Liver (tissue), 9 donors: ENCODE data around the gene CBR3. TPM values are rescaled to one million over a fixed set of nuclear protein-coding genes. Genes with fewer than 3 reads are reported as not detected.

Source experiments
- DNase-seq: peaks from one replicate; pipeline ENCODE4 v3.0.0-alpha.2; 2017; ENCODE audit warnings: low spot score
- H3K27ac ChIP-seq, 2 donors: one replicate each; pipeline ENCODE4 v1.7.0; 2013; ENCODE audit warnings: inconsistent platforms in 2 of 2, low read length in 2 of 2, control low read depth in 1 of 2, low read depth in 1 of 2, mild to moderate bottlenecking in 1 of 2
- H3K27me3 ChIP-seq, 4 donors: one replicate each; pipeline versions ENCODE4 v1.6.1 to v1.7.0; 2013; ENCODE audit warnings: low read length in 3 of 4, inconsistent platforms in 1 of 4, mild to moderate bottlenecking in 1 of 4, moderate library complexity in 1 of 4; ENCODE audit not compliant: control insufficient read depth in 4 of 4, insufficient read depth in 4 of 4
- H3K36me3 ChIP-seq, 4 donors: one replicate each; pipeline versions ENCODE4 v1.6.1 to v1.7.0; 2013; ENCODE audit warnings: low read length in 3 of 4, mild to moderate bottlenecking in 3 of 4, low read depth in 1 of 4, moderate library complexity in 1 of 4; ENCODE audit not compliant: control insufficient read depth in 4 of 4, insufficient read depth in 3 of 4
- H3K4me1 ChIP-seq, 4 donors: one replicate each; pipeline versions ENCODE4 v1.6.1 to v1.7.0; 2013; ENCODE audit warnings: low read length in 3 of 4, mild to moderate bottlenecking in 3 of 4, moderate library complexity in 1 of 4; ENCODE audit not compliant: control insufficient read depth in 4 of 4, insufficient read depth in 4 of 4
- H3K4me3 ChIP-seq, 3 donors: one replicate each; pipeline versions ENCODE4 v1.6.1 to v1.7.0; 2013; ENCODE audit warnings: low read length in 3 of 3, control low read depth in 1 of 3, low read depth in 1 of 3, mild to moderate bottlenecking in 1 of 3
- H3K9ac ChIP-seq, 2 donors: one replicate each; pipeline ENCODE4 v1.7.0; 2013; ENCODE audit warnings: low read length in 2 of 2, mild to moderate bottlenecking in 2 of 2, moderate library complexity in 2 of 2, control low read depth in 1 of 2, low read depth in 1 of 2
- H3K9me3 ChIP-seq, 4 donors: one replicate each; pipeline versions ENCODE4 v1.6.1 to v1.7.0; 2013; ENCODE audit warnings: low read length in 3 of 4; ENCODE audit not compliant: control insufficient read depth in 4 of 4
- ATF3 ChIP-seq: IDR thresholded peaks from 2 replicates; pipeline ENCODE4 v1.6.1; 2016; ENCODE audit warnings: antibody characterized with exemption
- CTCF ChIP-seq: fragments of 150-350 bp; IDR thresholded peaks from 2 replicates; pipeline ENCODE4 v1.5.1; 2017; ENCODE audit warnings: improper control_type of control experiment, low read depth, low read length; ENCODE audit not compliant: missing input control
- EGR1 ChIP-seq, 2 donors: IDR thresholded peaks; 2 replicates each; pipeline ENCODE4 v1.6.1; 2016 to 2018; ENCODE audit warnings: antibody characterized with exemption in 2 of 2, low read depth in 2 of 2
- FOXA1 ChIP-seq: IDR thresholded peaks from 2 replicates; pipeline ENCODE4 v1.6.1; 2016; ENCODE audit warnings: antibody characterized with exemption
- FOXA2 ChIP-seq: IDR thresholded peaks from 2 replicates; pipeline ENCODE4 v1.6.1; 2016; ENCODE audit warnings: antibody characterized with exemption
- HNF4A ChIP-seq, 2 donors: conservative IDR thresholded peaks; 2 replicates each; pipeline ENCODE4 v1.6.1; 2016; ENCODE audit warnings: antibody characterized with exemption in 2 of 2, mild to moderate bottlenecking in 2 of 2
- HNF4G ChIP-seq: IDR thresholded peaks from 2 replicates; pipeline ENCODE4 v1.6.1; 2016; ENCODE audit warnings: antibody characterized with exemption
- JUND ChIP-seq, 2 donors: IDR thresholded peaks; 2 replicates each; pipeline ENCODE4 v1.6.1; 2016; ENCODE audit warnings: antibody characterized with exemption in 2 of 2
- MAX ChIP-seq: IDR thresholded peaks from 2 replicates; pipeline ENCODE4 v1.6.1; 2016; ENCODE audit warnings: antibody characterized with exemption
- RAD21 ChIP-seq, 2 donors: IDR thresholded peaks; 2 replicates each; pipeline ENCODE4 v1.6.1; 2016; ENCODE audit warnings: antibody characterized with exemption in 2 of 2, mild to moderate bottlenecking in 2 of 2
- REST ChIP-seq: IDR thresholded peaks from 2 replicates; pipeline ENCODE4 v1.6.1; 2016; ENCODE audit warnings: antibody characterized with exemption, mild to moderate bottlenecking
- RXRA ChIP-seq, 2 donors: IDR thresholded peaks; 2 replicates each; pipeline ENCODE4 v1.6.1; 2017 to 2018; ENCODE audit warnings: antibody characterized with exemption in 2 of 2, mild to moderate bottlenecking in 1 of 2
- SP1 ChIP-seq: IDR thresholded peaks from 2 replicates; pipeline ENCODE4 v1.6.1; 2018; ENCODE audit warnings: antibody characterized with exemption, mild to moderate bottlenecking
- YY1 ChIP-seq: IDR thresholded peaks from 2 replicates; pipeline ENCODE4 v1.6.1; 2016; ENCODE audit warnings: antibody characterized with exemption, mild to moderate bottlenecking
- ZBTB33 ChIP-seq: IDR thresholded peaks from 2 replicates; pipeline ENCODE4 v1.6.1; 2016; ENCODE audit warnings: antibody characterized with exemption
- WGBS: extraction: QIAGEN DNeasy Blood & Tissue Kit; methylation state at CpG from one replicate; pipeline ENCODE4 v1.1.7; 2013; 5-methylcytosine and 5-hydroxymethylcytosine counted together
- polyA plus RNA-seq, 2 donors: library from polyadenylated mRNA; stranded (reverse) in 1 of 2; unstranded in 1 of 2; fragments of 200-250 nt in 1 of 2; fragments of >200 nt in 1 of 2; fragmentation: Nextera tagmentation in 1 of 2; extraction: Ambion mirVana in 1 of 2; gene quantifications; one replicate each; pipeline versions ENCODE4 v1.2.1 to v1.2.3, GENCODE V29; 2013 to 2015
- total RNA-seq, 2 donors: library from RNA; depleted of rRNA; stranded (reverse); fragments of >200 nt; gene quantifications; one replicate each; pipeline ENCODE4 v1.2.3, GENCODE V29; 2014
- donor health status: healthy.
- donor health status: healthy.
- donor health status: healthy.
- donor health status: healthy.
- donor health status: healthy.

CBR3 gene
- total and polyA plus RNA-seq, 4 donors, result 0.31 to 0.70 (median 0.47) TPM

GRCh38 chr21:36145259-36145658 lies 10.4 kb downstream of the CBR3 start:
- TF ChIP-seq EGR1 (IDR thresholded peaks at IDR 0.05; ENCODE audit: low read depth in 2 of 2), result no peak
- TF ChIP-seq JUND (IDR thresholded peaks at IDR 0.05), result no peak
- no peak for TF ChIP-seq CTCF
- no peak for TF ChIP-seq REST
- Histone ChIP-seq H3K27ac (no peak overlapping the region), H3K27me3 (no peaks in the 10 kb centered on the region), H3K4me3 (no peak overlapping the region), H3K36me3 (no peaks in the 10 kb centered on the region), H3K9ac (no peak overlapping the region), H3K9me3 (no peaks in the 10 kb centered on the region), H3K4me1 (peaks cover 0 to 2% (median 0%) of the 10 kb centered on the region in 4 donors)
- DNase-seq, result no peak
- 82% methylated on average over 3 of the region's 3 CpGs for WGBS

- WGBS, result 98% methylated on average over 5 of the region's 5 CpGs
- H3K4me3 ChIP-seq, result no peak overlapping the region
- no peak overlapping the region for H3K27ac ChIP-seq
- no peak overlapping the region for H3K9ac ChIP-seq
- no peaks in the 10 kb centered on the region for H3K9me3 ChIP-seq
- no peaks in the 10 kb centered on the region for H3K27me3 ChIP-seq
- TF ChIP-seq MAX, result no peak
- TF ChIP-seq SP1, result no peak
- no peak for TF ChIP-seq EGR1 (IDR thresholded peaks at IDR 0.05; ENCODE audit: low read depth in 2 of 2)
- TF ChIP-seq ZBTB33, result no peak
- no peak for TF ChIP-seq REST
- TF ChIP-seq RXRA (IDR thresholded peaks at IDR 0.05), result no peak
- TF ChIP-seq RAD21 (IDR thresholded peaks at IDR 0.05), result no peak
- no peak for TF ChIP-seq JUND (IDR thresholded peaks at IDR 0.05)
- no peak for TF ChIP-seq FOXA2
- TF ChIP-seq HNF4G, result no peak
- no peak for TF ChIP-seq FOXA1
- no peak for TF ChIP-seq YY1
- no peak for TF ChIP-seq ATF3
- TF ChIP-seq HNF4A (conservative IDR thresholded peaks at IDR 0.05), result no peak
- no peak for DNase-seq
- H3K4me1 ChIP-seq, result peaks cover 0 to 2% (median 0%) of the 10 kb centered on the region in 4 donors
- no peaks in the 10 kb centered on the region for H3K36me3 ChIP-seq
These were observed 13.0 kb downstream of the CBR3 start for GRCh38 chr21:36147911-36148310.
